ENCODE measurements around the gene WIPF1. TPM values are rescaled to one million over a fixed set of nuclear protein-coding genes. Genes with fewer than 3 reads are reported as not detected.

Gene WIPF1
- total RNA-seq, 1 experiment from 2014 or later: 0.59 TPM

DNA sequence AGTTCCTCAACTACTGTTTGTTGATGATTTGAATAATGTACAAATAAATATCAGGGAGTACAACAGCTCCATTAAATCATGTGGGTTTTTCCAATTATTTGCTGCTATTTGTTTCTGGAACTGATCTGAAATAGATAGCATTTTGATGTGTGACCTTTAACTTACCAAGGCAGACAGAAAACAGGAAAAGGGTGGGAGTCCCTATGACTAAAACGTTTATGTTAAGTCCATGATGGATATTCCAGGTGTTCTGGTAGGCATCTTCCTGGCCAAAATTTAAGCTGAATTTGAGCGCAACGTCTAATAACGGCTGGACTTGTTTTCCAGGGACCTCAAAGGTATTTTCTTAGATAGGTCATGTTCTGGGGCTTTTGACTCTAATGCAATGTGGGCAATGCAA lies 41.6 kb downstream of the WIPF1 start:
- H3K9ac ChIP-seq (ENCODE audit: low read length): no peak overlapping the region
- no peak overlapping the region for H3K27ac ChIP-seq (ENCODE audit: low read depth, low read length)
- H3K4me2 ChIP-seq (ENCODE audit: low read length): no peak overlapping the region
- ChIA-PET RAD21 (ENCODE audit: low non-redundant PET in 1 of 2, low total read pairs in 2 of 2, uncharacterized antibody in 2 of 2, unreplicated experiment in 2 of 2) (no interaction called here), POLR2A (no interaction called here), CTCF (no interaction called here)
- no peaks in the 10 kb centered on the region for H3K4me1 ChIP-seq (ENCODE audit: control insufficient read depth in 1 of 2, insufficient read depth in 2 of 2, low read length in 2 of 2)
- no TSS peak for BruUV-seq (replicated peaks)
- H2AFZ ChIP-seq (ENCODE audit: low read depth, low read length, poor library complexity, severe bottlenecking): no peak overlapping the region
- DNase-seq (ENCODE audit: low read depth, low spot score): no peak
- no peaks in the 10 kb centered on the region for H3K9me3 ChIP-seq (ENCODE audit: control insufficient read depth in 1 of 2, insufficient read depth in 1 of 2, low read depth in 1 of 2, low read length in 2 of 2)
- intact Hi-C loops (cut with micrococcal nuclease): no loop called here
- H3K79me2 ChIP-seq (ENCODE audit: insufficient read depth, low read length): no peaks in the 10 kb centered on the region
- ATAC-seq: no peak
- no peaks in the 10 kb centered on the region for H3K36me3 ChIP-seq (ENCODE audit: control insufficient read depth in 1 of 2, insufficient read depth in 2 of 2, low read length in 2 of 2)
- H3K9me2 ChIP-seq (ENCODE audit: insufficient read depth): no peaks in the 10 kb centered on the region
- H4K20me1 ChIP-seq (ENCODE audit: insufficient read depth): no peaks in the 10 kb centered on the region
- no peak for TF ChIP-seq SP1 (IDR thresholded peaks at IDR 0.05; ENCODE audit: low read depth)
- no peak for TF ChIP-seq ELF1 (IDR thresholded peaks at IDR 0.05; ENCODE audit: borderline replicate concordance, low read depth)
- TF ChIP-seq RAD21 (IDR thresholded peaks at IDR 0.05; ENCODE audit: low read depth): no peak
- TF ChIP-seq, protein P1, sequence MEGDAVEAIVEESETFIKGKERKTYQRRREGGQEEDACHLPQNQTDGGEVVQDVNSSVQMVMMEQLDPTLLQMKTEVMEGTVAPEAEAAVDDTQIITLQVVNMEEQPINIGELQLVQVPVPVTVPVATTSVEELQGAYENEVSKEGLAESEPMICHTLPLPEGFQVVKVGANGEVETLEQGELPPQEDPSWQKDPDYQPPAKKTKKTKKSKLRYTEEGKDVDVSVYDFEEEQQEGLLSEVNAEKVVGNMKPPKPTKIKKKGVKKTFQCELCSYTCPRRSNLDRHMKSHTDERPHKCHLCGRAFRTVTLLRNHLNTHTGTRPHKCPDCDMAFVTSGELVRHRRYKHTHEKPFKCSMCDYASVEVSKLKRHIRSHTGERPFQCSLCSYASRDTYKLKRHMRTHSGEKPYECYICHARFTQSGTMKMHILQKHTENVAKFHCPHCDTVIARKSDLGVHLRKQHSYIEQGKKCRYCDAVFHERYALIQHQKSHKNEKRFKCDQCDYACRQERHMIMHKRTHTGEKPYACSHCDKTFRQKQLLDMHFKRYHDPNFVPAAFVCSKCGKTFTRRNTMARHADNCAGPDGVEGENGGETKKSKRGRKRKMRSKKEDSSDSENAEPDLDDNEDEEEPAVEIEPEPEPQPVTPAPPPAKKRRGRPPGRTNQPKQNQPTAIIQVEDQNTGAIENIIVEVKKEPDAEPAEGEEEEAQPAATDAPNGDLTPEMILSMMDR (IDR thresholded peaks at IDR 0.05 in 2 of 3, conservative IDR thresholded peaks at IDR 0.05 in 1 of 3; ENCODE audit: borderline replicate concordance in 1 of 3, insufficient read depth in 1 of 3, low read depth in 2 of 3, low read length in 2 of 3): no peak
- no peak overlapping the region for H3K4me3 ChIP-seq (replicated peaks in 1 of 2; ENCODE audit: low read depth in 1 of 2, low read length in 2 of 2)
- no peaks in the 10 kb centered on the region for H3K27me3 ChIP-seq (ENCODE audit: insufficient read depth, low read length)

DNA sequence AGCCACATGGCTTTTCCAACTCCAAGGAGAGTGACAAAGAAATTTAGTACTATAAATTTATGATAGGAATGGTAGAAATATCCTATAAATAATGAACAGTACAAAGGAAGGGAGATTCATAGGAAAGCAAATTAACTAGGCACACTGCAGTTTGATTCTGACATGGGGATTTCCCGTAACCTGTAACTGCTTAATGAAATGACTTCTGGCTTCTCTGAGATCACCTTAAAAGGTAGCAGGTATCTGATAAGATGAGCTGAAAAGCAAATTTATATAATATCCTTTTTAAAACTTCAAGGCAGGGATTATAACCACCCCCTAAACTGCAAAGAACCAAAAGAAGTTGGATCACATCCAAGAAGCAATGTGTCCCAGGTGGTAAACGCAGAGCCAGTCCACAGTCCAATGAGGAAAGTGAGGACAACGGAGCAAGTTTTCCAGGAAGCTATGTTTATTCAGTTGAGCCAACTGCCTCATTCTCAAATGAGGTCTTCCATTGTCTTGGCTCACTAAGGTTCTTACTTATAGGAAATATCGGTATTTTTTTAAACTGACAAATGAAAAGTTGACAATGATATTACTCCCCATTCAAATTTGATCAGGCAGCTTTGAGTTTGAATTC lies 43.0 kb downstream of the WIPF1 start:
- H3K79me2 ChIP-seq (ENCODE audit: insufficient read depth, low read length): no peaks in the 10 kb centered on the region

More for the DNA sequence above, 43.0 kb downstream of the WIPF1 start:
- Histone ChIP-seq H3K4me1 (ENCODE audit: control insufficient read depth in 1 of 2, insufficient read depth in 2 of 2, low read length in 2 of 2) (no peaks in the 10 kb centered on the region), H3K9me2 (ENCODE audit: insufficient read depth) (no peaks in the 10 kb centered on the region), H2AFZ (ENCODE audit: low read depth, low read length, poor library complexity, severe bottlenecking) (no peak overlapping the region), H4K20me1 (ENCODE audit: insufficient read depth) (no peaks in the 10 kb centered on the region), H3K36me3 (ENCODE audit: control insufficient read depth in 1 of 2, insufficient read depth in 2 of 2, low read length in 2 of 2) (no peaks in the 10 kb centered on the region), H3K27ac (ENCODE audit: low read depth, low read length) (no peak overlapping the region), H3K9ac (ENCODE audit: low read length) (no peak overlapping the region), H3K27me3 (ENCODE audit: insufficient read depth, low read length) (no peaks in the 10 kb centered on the region), H3K4me2 (ENCODE audit: low read length) (no peak overlapping the region), H3K9me3 (ENCODE audit: control insufficient read depth in 1 of 2, insufficient read depth in 1 of 2, low read depth in 1 of 2, low read length in 2 of 2) (no peaks in the 10 kb centered on the region), H3K4me3 (replicated peaks in 1 of 2; ENCODE audit: low read depth in 1 of 2, low read length in 2 of 2) (no peak overlapping the region)
- ChIA-PET RAD21 (ENCODE audit: low non-redundant PET in 1 of 2, low total read pairs in 2 of 2, uncharacterized antibody in 2 of 2, unreplicated experiment in 2 of 2) (no interaction called here), POLR2A (no interaction called here), CTCF (no interaction called here)
- intact Hi-C loops (cut with micrococcal nuclease): no loop called here
- TF ChIP-seq SIN3A (IDR thresholded peaks at IDR 0.05; ENCODE audit: low read depth) (no peak), SRF (IDR thresholded peaks at IDR 0.05; ENCODE audit: low read depth) (no peak), CEBPB (IDR thresholded peaks at IDR 0.05; ENCODE audit: low read depth) (no peak), TCF7L2 (IDR thresholded peaks at IDR 0.05; ENCODE audit: borderline replicate concordance, extremely low read depth, insufficient read depth, insufficient read length) (no peak)
- no peak for ATAC-seq
- no peak for DNase-seq (ENCODE audit: low read depth, low spot score)
- no TSS peak for BruUV-seq (replicated peaks)

All from HCT116 (cell line).